Measurements from ENCODE around the gene CYFIP2.

The CYFIP2 gene

DNA sequence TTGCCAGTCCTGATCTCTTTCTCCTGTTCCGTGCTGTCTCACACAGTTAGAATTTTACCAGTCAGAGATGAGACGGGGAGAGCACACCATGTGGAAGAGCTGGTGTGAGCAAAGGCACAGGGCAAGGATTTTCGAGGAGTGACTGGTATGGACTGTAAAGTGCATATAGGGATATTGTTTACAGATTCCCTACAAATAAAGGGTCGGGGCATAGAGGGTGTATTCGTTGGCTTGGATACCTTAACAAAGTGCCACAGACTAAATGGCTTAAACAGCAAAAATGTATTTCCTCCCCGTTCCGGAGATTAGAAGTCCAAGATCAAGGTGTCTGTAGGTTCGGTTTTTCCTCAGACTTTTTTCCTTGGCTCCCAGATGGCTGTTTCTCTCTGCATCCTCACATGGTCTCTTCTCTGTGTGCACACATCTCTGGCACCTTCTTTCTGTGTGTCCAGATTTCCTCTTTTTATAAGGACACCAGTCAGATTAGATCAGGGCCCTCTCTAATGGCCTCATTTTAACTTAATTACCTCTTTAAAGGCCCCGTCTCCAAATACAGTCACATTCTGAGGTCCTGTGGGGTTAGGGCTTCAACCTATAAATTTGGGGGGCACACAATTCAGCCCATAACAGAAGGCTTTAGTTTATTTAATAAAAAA lies 23.4 kb downstream of the CYFIP2 start:
- DNase-seq, result no peak

- DNase-seq, result no peak
These were observed 24.4 kb downstream of the CYFIP2 start for GRCh38 chr5:157290156-157290980.

DNA sequence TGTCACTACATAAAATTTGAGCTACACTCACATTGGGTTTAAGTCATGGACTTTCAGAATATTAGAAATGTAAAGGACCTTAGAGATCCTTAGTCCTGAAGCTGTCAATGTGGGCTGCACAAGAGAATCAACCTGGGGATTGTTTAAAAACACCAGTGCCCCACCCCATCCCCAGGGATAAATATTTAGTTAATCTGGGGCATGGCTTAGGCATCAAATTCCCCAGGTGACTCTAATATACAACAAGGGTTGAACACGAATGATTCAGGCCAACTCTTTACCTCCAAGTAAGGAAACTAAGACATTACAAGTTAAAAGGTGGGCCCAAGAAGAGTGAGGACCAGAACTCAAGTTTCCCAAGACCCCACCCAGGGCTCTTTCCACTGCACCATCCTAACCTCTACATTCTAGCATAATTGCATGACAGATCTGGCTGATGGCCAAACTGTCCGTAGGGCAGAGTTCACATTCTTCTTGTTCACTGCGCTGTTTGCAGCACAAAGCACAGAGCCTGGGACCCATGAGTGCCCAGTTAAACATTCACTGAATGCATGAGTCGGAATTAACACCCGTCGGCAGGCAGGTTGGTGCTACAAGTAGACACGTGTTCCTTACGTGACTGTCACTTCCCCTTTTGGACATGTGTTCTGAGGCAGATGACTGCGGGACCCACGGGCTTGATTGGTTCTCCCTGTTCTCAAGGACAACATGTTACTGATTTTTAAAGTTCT lies 25.2 kb downstream of the CYFIP2 start:
- DNase-seq, result no peak

GRCh38 chr5:157292599-157292998 lies 26.7 kb downstream of the CYFIP2 start:
- no peak for DNase-seq

DNA sequence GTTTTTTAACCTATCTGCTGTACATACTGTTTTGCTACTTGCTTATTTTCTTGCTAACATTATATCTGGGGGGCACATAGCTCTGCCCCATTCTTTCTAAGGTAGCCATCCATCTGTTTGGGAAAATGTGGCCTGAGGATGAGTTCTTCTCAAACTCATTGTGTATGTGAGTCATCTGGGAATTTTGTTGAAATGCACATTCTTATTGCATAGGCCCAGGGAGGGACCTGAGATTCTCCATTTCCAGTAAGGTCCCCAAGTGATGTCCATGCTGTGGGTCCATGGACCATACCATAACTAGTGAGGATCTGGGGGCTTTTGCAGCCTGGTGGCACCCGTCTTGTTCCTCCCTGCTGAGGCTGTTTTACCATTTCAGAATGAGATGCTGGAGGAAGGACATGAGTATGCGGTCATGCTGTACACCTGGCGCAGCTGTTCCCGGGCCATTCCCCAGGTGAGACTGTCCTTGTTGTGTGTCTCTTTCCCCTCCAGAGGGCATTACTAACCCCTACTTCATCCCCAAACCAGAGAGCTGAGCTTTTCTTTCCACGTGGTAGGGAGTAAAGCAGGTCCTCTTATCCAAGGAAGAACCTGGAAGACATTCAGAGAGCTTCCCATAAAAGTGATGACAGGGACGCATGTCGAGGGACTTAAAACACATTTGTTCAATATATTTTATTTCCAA lies 28.6 kb downstream of the CYFIP2 start:
- DNase-seq, result no peak

DNA sequence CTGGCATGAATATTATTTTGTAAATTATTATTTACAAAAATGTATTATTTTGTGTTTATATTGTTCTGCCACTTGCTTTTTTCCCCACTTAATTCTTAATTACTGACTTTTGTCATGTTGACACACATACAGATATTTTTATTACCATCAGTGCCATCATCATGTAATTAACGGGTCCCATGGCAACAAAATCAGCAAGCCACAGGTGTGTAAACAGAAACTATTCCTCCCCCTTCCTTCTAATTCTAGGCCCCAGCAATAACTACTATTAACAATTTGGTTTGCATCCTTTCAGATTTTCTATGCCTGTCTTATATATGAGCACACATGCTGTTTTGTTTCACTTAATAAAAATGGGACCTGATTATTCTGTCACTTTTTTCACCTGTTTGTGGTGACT lies 29.3 kb downstream of the CYFIP2 start:
- DNase-seq, result no peak

DNA sequence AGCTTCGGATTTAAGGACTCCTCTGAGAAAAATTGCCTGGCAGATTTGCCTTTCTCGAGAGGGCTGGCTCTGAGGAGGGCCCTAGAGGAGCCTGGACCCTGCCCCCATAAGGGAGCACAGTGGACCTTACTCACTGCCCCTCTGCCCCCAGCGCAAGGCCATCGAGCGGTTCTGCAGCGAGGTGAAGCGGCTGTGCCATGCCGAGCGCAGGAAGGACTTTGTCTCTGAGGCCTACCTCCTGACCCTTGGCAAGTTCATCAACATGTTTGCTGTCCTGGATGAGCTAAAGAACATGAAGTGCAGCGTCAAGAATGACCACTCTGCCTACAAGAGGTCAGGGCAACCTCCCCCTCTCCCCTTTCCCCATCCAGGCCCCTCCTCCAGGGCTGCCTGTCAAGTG lies 34.6 kb downstream of the CYFIP2 start:
- no peak for DNase-seq

GRCh38 chr5:157301066-157301465 lies 35.1 kb downstream of the CYFIP2 start:
- no peak for DNase-seq

DNA sequence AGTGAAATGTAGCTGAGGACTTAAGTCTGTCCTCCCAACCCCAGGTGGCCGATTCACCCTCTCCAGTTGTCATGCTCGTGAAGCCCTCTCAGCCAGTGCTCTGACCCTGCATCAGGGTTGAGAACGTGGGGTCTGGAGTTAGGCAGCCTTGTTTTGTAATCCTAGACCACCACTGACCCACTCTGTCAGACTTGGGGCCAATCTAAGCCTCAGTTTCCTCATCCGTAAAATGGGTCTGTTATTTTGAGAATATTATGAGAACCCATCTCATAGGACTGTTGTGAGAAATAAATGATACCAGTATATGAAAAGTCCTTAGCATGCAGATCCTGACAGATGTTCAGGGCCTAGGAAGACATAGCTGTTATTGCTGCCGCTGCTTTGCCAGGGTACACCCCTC lies 37.1 kb downstream of the CYFIP2 start:
- no peak for DNase-seq

DNA sequence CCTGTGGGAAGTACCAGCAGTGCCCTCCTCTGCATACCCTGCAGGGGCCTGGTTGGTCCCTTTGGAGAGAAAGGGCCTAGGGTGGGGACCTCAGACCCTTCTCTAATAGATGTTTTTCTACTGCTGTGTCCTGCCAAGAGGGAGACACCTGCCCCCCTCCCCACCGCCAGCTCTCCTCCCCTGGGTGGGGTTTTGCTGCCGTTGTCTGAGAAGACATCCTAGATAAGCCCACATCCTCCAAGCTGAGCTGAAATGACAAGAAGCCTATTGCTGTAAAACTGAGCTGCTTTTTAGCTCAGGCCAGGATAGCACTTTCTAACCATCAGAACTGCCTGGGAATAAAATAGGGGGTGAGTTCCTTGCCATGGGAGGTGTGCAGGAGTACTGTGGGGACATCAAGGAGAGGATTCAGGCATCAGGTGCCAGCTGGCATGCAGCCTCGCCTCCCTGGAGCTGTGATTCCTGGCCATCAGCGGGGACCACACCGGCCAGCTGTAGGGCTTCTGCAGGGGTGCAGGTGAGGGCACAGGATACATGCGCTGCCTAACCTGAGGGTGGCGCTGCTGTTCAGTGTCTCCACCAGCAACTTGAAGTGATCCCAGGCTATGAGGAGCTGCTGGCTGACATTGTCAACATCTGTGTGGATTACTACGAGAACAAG lies 37.9 kb downstream of the CYFIP2 start:
- peak; percentile 53 for DNase-seq

DNA sequence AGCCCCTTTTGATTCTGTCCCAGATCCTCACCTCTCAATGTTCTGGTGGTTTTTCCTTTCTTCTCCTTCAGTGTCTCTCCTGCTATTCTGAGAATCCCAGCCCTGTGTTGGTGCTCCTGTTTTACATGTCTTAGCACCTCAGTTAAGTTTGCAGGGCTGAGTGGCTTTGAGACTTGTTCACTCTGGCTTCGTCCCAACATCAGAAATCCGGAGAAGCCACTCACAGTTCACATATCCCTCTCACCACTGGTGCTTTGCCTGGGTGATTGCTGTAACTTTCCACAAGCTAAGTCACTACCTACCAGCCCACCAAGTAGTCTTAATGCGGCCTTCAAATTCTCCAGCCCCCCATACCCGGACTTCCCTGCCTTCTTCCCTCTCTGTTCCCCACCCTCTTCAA lies 40.2 kb downstream of the CYFIP2 start:
- DNase-seq, result no peak

DNA sequence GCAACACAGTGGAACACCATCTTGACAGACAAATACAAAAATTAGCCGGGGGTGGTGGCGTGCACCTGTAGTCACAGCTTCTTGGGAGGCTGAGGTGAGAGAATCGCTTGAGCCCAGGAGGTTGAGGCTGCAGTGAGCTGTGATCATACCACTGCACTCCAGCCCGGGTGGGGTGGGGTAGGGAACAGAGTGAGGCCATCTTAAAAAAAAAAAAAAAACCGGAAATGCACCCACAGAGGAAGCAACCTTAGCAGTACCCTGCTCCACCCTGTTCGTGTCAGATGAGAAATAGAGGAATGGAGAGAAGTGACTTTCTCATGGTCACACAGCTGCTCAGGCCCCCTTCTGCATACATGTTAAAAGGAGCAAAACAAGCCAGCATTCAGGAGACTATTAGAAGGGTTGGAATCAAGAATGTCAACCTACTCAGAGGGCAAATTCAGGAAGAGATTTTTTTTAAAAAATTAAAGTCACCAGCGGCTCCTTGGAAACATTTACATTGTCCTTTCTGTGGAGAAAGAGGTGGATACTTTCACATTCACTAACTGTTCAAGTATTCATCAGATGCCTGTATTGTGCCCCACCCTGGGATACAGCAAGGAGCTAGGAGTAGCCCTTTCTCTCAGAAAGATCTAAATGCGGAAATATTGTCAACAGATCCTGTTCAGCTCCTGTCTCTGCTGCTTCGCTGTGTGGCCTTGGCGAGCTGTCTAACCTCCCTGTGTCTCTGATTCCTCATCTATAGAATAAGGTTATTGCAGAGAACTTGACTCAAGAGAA lies 41.0 kb downstream of the CYFIP2 start:
- DNase-seq, result peak; percentile 36

GRCh38 chr5:157308836-157309465 lies 43.0 kb downstream of the CYFIP2 start:
- DNase-seq, result no peak

GRCh38 chr5:157309796-157310195 lies 43.9 kb downstream of the CYFIP2 start:
- no peak for DNase-seq

GRCh38 chr5:157311595-157311994 lies 45.7 kb downstream of the CYFIP2 start:
- no peak for DNase-seq

DNA sequence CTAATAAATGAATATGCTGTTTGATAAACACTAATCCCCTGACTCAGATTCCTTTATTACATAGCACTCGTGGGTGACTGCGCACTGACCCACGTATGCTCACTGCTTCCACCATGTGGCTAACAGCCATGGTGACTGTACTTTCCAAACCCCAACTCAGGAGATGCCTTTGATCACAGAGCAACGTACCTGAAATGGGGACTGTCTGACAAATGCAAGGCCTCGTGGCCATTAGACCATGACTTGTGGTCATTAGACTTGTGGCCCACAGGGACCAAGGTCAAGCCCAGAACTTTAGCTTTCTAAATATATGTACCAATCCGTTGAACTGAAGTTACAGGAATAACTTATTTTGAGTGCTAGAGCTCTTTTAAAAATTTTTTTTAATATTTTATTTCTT lies 46.6 kb downstream of the CYFIP2 start:
- DNase-seq, result peak; percentile 43

GRCh38 chr5:157322581-157322980 lies 56.7 kb downstream of the CYFIP2 start:
- no peak for DNase-seq

- no peak for DNase-seq
These were observed 57.3 kb downstream of the CYFIP2 start for GRCh38 chr5:157323107-157323706.

DNA sequence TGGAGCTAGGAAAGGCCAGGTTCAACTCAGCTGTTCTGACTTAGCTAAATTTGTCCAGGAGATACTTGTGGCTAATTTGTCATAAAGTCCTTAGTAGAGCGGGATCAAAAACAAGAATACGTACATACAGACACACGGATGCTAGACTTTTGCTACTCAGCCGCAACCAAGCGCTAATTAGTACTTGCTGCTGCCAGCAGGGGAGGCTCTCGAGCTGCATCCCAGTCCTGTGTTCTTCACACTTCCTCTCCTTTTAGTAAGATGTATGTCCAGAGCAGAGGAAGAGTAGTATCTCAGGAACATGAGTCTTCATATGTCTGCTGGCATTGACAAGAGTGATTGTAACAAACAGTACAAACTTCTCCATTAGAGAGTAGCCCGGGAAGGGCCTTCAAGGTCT lies 58.3 kb downstream of the CYFIP2 start:
- no peak for DNase-seq

- DNase-seq, result no peak
These were observed 60.6 kb downstream of the CYFIP2 start for GRCh38 chr5:157326440-157327005.

GRCh38 chr5:157327771-157328170 lies 61.8 kb downstream of the CYFIP2 start:
- DNase-seq, result no peak
